ENCODE data around the gene COMMD3.

COMMD3 gene

DNA sequence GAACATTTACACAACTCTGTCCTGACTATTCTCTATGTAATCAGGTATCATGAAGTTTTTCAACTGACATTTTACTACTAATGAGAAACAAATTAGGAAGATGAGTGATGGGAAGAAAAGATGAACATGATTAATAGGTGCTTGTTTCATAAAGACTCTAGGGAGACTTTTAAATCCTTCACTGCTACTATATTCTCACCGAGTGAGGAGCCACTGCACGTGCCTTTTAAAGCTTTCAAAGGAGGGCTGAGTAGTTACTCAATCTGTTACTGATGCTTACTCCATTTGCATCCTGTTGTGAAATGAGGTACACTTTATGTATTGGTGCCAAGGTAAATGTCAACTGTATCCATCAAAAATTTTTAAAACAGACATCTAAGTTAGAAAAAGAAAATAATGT, 1.3 kb upstream of the COMMD3 start:
- TF ChIP-seq, protein P1, sequence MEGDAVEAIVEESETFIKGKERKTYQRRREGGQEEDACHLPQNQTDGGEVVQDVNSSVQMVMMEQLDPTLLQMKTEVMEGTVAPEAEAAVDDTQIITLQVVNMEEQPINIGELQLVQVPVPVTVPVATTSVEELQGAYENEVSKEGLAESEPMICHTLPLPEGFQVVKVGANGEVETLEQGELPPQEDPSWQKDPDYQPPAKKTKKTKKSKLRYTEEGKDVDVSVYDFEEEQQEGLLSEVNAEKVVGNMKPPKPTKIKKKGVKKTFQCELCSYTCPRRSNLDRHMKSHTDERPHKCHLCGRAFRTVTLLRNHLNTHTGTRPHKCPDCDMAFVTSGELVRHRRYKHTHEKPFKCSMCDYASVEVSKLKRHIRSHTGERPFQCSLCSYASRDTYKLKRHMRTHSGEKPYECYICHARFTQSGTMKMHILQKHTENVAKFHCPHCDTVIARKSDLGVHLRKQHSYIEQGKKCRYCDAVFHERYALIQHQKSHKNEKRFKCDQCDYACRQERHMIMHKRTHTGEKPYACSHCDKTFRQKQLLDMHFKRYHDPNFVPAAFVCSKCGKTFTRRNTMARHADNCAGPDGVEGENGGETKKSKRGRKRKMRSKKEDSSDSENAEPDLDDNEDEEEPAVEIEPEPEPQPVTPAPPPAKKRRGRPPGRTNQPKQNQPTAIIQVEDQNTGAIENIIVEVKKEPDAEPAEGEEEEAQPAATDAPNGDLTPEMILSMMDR (IDR thresholded peaks at IDR 0.05; ENCODE audit: low read depth, low read length), result no peak
- no peak for DNase-seq (ENCODE audit: extremely low read depth, low read depth)

DNA sequence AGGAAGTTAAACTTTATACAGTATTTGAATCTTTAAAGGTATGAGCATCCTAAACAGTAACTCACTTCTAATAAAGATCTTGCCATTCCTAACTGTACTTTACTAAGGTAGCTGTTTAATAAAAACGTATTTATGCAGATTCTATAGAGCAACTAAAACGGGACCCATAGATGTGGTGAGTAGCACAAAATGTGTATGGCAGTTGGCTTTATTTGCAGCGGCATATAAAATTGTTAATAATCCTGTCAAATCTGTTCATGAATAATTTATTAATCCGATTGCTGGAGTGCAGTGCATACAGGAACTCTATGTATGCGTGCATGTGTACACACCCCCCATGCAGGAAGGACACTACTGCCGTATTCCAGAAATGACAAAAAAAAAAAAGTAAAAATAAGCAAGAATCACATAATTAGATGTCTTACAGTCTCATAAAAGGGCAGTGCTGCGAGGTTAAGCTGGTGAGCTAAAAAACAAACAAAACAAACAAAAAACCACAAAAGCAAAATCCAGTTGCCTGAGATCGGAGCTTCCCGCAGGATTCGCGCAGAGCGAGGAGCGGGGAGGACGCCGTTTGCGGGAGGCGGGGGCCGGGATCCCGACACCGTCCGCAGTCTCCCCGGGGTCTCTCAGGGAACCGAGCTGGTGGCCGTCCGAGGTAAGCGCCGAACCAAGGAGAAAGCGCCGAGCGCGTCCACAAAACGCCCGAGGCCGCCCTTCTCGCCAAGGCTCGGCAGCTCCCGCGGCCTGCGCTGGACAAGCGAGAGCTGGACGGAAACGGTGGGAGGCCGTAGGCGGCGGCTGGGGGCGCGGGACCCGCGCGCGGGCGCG, 518 bp upstream of the COMMD3 start:
- TF ChIP-seq, protein P1 (IDR thresholded peaks at IDR 0.05; ENCODE audit: low read depth, low read length), result no peak

DNA sequence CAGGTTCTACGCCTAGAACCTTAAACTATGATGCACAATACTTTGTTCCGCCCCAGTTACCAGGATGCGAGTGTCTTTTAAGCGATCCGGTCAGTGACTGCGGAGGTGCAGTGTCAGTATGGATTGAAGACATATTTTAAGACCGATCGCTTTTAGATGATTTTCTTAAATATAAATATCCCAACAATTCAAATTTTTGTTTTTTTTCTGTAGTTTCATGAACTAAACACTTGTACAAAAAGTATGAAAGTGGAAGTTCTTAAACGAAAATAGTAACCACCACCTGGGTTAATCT, 835 bp downstream of the COMMD3 start:
- TF ChIP-seq, protein P1 (IDR thresholded peaks at IDR 0.05; ENCODE audit: low read depth, low read length), result no peak
- no peak for DNase-seq (ENCODE audit: extremely low read depth, low read depth)

More for the DNA sequence above, 518 bp upstream of the COMMD3 start:
- DNase-seq (ENCODE audit: extremely low read depth, low read depth), result no peak

DNA sequence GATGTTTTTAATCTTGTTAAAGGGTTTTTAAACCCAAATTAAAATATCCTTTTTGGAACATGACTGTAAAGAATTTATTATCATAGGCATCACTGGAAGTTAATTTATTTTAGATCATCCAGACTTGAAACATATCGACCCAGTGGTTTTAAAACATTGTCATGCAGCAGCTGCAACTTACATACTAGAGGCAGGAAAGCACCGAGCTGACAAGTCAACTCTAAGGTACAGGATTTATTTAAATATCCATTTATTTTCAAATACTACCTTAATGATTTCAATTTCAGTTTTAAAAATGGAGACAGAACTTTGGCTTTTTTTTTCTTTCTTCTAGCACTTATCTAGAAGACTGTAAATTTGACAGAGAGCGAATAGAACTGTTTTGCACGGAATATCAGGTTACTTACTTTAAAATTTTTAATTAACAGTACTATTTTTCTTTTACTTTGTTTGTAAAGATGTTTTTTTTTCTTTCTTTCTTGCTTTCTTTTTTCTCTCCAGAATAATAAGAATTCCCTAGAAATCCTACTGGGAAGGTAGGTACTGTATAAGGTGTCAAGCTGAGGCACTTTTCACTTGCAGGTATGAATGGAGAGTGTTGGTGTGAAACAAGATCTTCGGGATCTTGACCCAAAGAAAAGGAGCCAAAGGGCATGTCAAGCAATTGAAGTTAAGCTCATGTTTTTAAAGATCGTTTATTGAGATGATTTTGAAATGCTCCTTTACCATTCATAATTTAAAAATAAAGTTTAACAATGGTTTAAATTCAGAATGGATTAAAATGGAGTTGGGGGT, 1.8 kb downstream of the COMMD3 start:
- no peak for DNase-seq (ENCODE audit: extremely low read depth, low read depth)
- TF ChIP-seq, protein P1 (IDR thresholded peaks at IDR 0.05; ENCODE audit: low read depth, low read length), result no peak

DNA sequence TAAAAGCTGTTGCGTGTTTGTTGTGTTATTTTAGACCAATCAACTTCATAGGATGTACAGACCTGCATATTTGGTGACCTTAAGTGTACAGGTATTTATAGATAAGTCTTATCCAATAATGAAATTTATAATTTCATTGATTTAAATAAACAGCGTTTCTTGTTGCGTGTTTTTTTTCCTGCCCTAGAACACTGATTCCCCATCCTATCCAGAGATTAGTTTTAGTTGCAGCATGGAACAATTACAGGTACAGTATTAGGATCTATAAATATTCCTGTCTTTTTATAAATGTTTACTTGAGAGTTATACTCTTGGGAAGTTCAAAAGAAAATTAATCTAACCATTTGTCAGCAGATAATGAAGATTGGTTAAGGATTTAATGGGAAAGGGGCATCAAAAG, 2.6 kb downstream of the COMMD3 start:
- no peak for DNase-seq (ENCODE audit: extremely low read depth, low read depth)
- TF ChIP-seq, protein P1 (IDR thresholded peaks at IDR 0.05; ENCODE audit: low read depth, low read length), result no peak

DNA sequence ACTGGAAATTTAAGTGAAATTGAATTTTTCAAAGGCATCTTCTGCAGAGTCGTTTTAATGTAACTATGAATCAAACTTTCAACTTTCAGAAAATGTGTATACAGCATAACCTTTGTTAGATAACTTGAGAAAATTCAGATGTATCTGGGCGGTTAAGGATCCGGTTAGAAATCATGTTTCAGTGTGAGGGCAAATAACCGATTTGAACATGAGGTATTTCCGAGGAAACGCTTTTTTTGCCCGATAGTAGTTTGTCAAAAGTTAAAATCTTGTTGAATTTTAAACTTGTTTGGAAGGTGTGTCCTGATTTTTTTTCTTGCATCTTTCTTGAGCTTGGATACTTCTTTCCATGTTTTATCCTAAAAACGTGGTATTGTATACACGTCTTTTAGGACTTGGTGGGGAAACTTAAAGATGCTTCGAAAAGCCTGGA, 3.4 kb downstream of the COMMD3 start:
- TF ChIP-seq, protein P1 (IDR thresholded peaks at IDR 0.05; ENCODE audit: low read depth, low read length), result no peak
- DNase-seq (ENCODE audit: extremely low read depth, low read depth), result no peak

DNA sequence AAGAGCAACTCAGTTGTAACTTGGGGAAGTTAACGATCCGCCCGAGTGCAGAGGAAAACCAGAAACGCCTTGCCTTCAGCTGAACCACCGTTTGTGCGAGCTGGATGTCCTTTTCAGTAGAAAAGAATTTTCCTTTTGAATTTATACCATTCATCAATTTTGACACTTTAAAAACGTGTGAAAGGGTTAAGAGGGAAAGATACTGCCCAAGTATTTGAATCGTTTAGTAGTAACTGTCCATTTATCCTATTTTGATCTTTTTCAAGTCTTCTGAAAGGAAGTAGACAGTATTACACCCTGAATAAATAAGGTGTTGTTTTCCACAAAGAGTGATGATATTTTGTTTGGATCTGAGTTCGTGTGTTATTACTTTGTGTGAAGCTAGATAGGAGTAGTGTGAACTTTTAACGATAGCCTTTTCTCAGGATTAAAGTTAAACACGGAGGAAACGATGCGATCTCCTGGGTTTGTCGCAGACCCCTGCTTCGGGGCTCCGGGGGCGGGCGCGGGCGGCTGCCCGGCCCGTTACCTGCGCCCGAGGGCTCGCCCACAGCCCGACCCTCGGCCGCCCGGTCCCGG, 3.9 kb downstream of the COMMD3 start:
- DNase-seq (ENCODE audit: extremely low read depth, low read depth), result no peak
- TF ChIP-seq, protein P1 (IDR thresholded peaks at IDR 0.05; ENCODE audit: low read depth, low read length), result no peak

Data from AG09319 (cell line).